GM23338 (cell line): ENCODE measurements around the gene RPS4Y2. TPM values are rescaled to one million over a fixed set of nuclear protein-coding genes. Genes with fewer than 3 reads are reported as not detected.

ENCODE experiments used
- ATAC-seq: fragments of 200-7000 bp; cut with Tn5 transposase; 3 replicates; pipeline ENCODE4 v1.9.1; 2020
- DNase-seq: peaks from one replicate; pipeline ENCODE4 v3.0.0-alpha.2; 2015; ENCODE audit warnings: low spot score
- H2AFZ ChIP-seq: fragments of 200-600 bp; sonication (generic); 2 replicates; pipeline ENCODE4 v1.8.0; 2016; ENCODE audit warnings: antibody characterized with exemption, mild to moderate bottlenecking, moderate library complexity
- H3F3A ChIP-seq: fragments of 200-600 bp; sonication (generic); replicated peaks from 2 replicates; pipeline ENCODE4 v1.8.0; 2017; ENCODE audit warnings: antibody characterized with exemption, mixed run types, low read depth
- H3K27ac ChIP-seq: fragments of 200-600 bp; sonication (generic); 2 replicates; pipeline ENCODE4 v1.6.1; 2016; ENCODE audit warnings: low read depth
- H3K27me3 ChIP-seq: fragments of 200-600 bp; sonication (generic); 2 replicates; pipeline ENCODE4 v1.8.0; 2016; ENCODE audit warnings: mild to moderate bottlenecking, mixed run types, moderate library complexity; ENCODE audit not compliant: insufficient read depth
- H3K36me3 ChIP-seq: fragments of 200-600 bp; sonication (generic); 2 replicates; pipeline ENCODE4 v1.8.0; 2016; ENCODE audit warnings: mild to moderate bottlenecking; ENCODE audit not compliant: insufficient read depth
- H3K4me1 ChIP-seq: fragments of 200-600 bp; sonication (generic); 2 replicates; pipeline ENCODE4 v1.8.0; 2016; ENCODE audit warnings: mild to moderate bottlenecking, moderate library complexity; ENCODE audit not compliant: insufficient read depth
- H3K4me2 ChIP-seq: fragments of 200-600 bp; sonication (generic); 2 replicates; pipeline ENCODE4 v1.7.1; 2017; ENCODE audit warnings: mixed run types
- H3K4me3 ChIP-seq: fragments of 200-600 bp; sonication (generic); 2 replicates; pipeline ENCODE4 v1.6.1; 2016; ENCODE audit warnings: mixed run types
- H3K79me2 ChIP-seq: fragments of 200-600 bp; sonication (generic); replicated peaks from 2 replicates; pipeline ENCODE4 v1.8.0; 2017; ENCODE audit warnings: mild to moderate bottlenecking; ENCODE audit not compliant: insufficient read depth
- H3K9me2 ChIP-seq: fragments of 200-600 bp; sonication (generic); 2 replicates; pipeline ENCODE4 v1.8.0; 2017; ENCODE audit not compliant: insufficient read depth
- H4K20me1 ChIP-seq: fragments of 200-600 bp; sonication (generic); replicated peaks from 2 replicates; pipeline ENCODE4 v1.8.0; 2017; ENCODE audit warnings: mild to moderate bottlenecking; ENCODE audit not compliant: insufficient read depth
- H3K27ac Mint-ChIP-seq: 2 replicates; pipeline ENCODE4 v1.8.0; 2020; ENCODE audit warnings: inconsistent platforms, mild to moderate bottlenecking, moderate library complexity, mixed read lengths
- H3K27me3 Mint-ChIP-seq: 3 replicates; pipeline ENCODE4 v1.8.0; 2022; ENCODE audit warnings: low read depth, mild to moderate bottlenecking, moderate library complexity, mixed read lengths, inconsistent platforms; ENCODE audit not compliant: insufficient read depth, poor library complexity
- H3K36me3 Mint-ChIP-seq: 3 replicates; pipeline ENCODE4 v1.8.0; 2021; ENCODE audit warnings: low read depth, mild to moderate bottlenecking, inconsistent platforms, moderate library complexity, mixed read lengths
- H3K4me1 Mint-ChIP-seq: 3 replicates; pipeline ENCODE4 v1.8.0; 2020; ENCODE audit warnings: mild to moderate bottlenecking, inconsistent platforms, mixed read lengths
- H3K4me3 Mint-ChIP-seq: 3 replicates; pipeline ENCODE4 v1.8.0; 2021; ENCODE audit warnings: moderate library complexity, mild to moderate bottlenecking, inconsistent platforms, mixed read lengths
- H3K9me3 Mint-ChIP-seq: 3 replicates; pipeline ENCODE4 v1.8.0; 2020; ENCODE audit warnings: moderate library complexity, mild to moderate bottlenecking, inconsistent platforms, mixed read lengths
- CREB1 ChIP-seq: fragments of 250-450 bp; sonication (Bioruptor Pico); IDR thresholded peaks from 2 replicates; pipeline ENCODE4 v1.5.0; 2020; ENCODE audit warnings: low read depth, mild to moderate bottlenecking, moderate library complexity
- EZH2 ChIP-seq: fragments of 200-600 bp; sonication (generic); IDR thresholded peaks from one replicate; pipeline ENCODE4 v1.8.0; 2017; ENCODE audit warnings: antibody characterized with exemption, mild to moderate bottlenecking, low read depth; ENCODE audit not compliant: unreplicated experiment
- EZH2phosphoT487 ChIP-seq: fragments of 200-600 bp; sonication (generic); IDR thresholded peaks from one replicate; pipeline ENCODE4 v1.8.1; 2018; ENCODE audit warnings: antibody characterized with exemption; ENCODE audit not compliant: unreplicated experiment
- JUNB ChIP-seq: IDR thresholded peaks from one replicate; pipeline ENCODE4 v1.6.1; 2016; ENCODE audit warnings: antibody characterized with exemption; ENCODE audit not compliant: unreplicated experiment
- NANOG ChIP-seq: IDR thresholded peaks from 2 replicates; pipeline ENCODE4 v1.6.1; 2016; ENCODE audit warnings: antibody characterized with exemption, borderline replicate concordance
- POLR2AphosphoS5 ChIP-seq: IDR thresholded peaks from 2 replicates; pipeline ENCODE4 v1.6.1; 2016; ENCODE audit warnings: antibody characterized with exemption, low read depth
- STAT1 ChIP-seq: IDR thresholded peaks from one replicate; pipeline ENCODE4 v1.6.1; 2016; ENCODE audit warnings: antibody characterized with exemption; ENCODE audit not compliant: unreplicated experiment
- ZNF114 ChIP-seq: fragments of 250-450 bp; sonication (Bioruptor Pico); IDR thresholded peaks from 2 replicates; pipeline ENCODE4 v1.5.0; 2020; ENCODE audit warnings: mild to moderate bottlenecking, moderate library complexity
- ZNF331 ChIP-seq: fragments of 250-450 bp; sonication (Bioruptor Pico); IDR thresholded peaks from 2 replicates; pipeline ENCODE4 v1.5.0; 2020; ENCODE audit warnings: low read depth, mild to moderate bottlenecking, moderate library complexity
- polyA plus RNA-seq: library from polyadenylated mRNA; unstranded; fragments of >200 nt; fragmentation: Nextera tagmentation; extraction: Ambion mirVana; gene quantifications from 2 replicates; pipeline ENCODE4 v1.2.1, GENCODE V29; 2016
- total RNA-seq: library from RNA; depleted of rRNA; stranded (reverse); fragments of >200 nt; shearing (Covaris generic); gene quantifications from 2 replicates; pipeline ENCODE4 v1.2.3, GENCODE V29; 2014
- TF ChIP-seq, protein P1 (sequence below): IDR thresholded peaks from one replicate; pipeline ENCODE4 v1.6.1; 2018; ENCODE audit warnings: antibody characterized with exemption; ENCODE audit not compliant: unreplicated experiment
- TF ChIP-seq, protein P2 (sequence below): IDR thresholded peaks from 2 replicates; pipeline ENCODE4 v1.6.1; 2016; ENCODE audit warnings: antibody characterized with exemption
- TF ChIP-seq, protein P3 (sequence below), 2 experiments: fragments of 200-600 bp in 1 of 2; sonication (generic) in 1 of 2; conservative IDR thresholded peaks; 2 replicates each; pipeline versions ENCODE4 v1.5.1 to v1.6.1; 2016 to 2017; ENCODE audit warnings: antibody characterized with exemption in 2 of 2, low read depth in 2 of 2, mild to moderate bottlenecking in 2 of 2, moderate library complexity in 1 of 2
- TF ChIP-seq, protein P4 (sequence below): fragments of 250-450 bp; sonication (Bioruptor Pico); IDR thresholded peaks from 2 replicates; pipeline ENCODE4 v1.5.0; 2020; ENCODE audit warnings: mild to moderate bottlenecking, moderate library complexity

The RPS4Y2 gene
- total and polyA plus RNA-seq, 2 experiments from 2014 or later: not detected

DNA sequence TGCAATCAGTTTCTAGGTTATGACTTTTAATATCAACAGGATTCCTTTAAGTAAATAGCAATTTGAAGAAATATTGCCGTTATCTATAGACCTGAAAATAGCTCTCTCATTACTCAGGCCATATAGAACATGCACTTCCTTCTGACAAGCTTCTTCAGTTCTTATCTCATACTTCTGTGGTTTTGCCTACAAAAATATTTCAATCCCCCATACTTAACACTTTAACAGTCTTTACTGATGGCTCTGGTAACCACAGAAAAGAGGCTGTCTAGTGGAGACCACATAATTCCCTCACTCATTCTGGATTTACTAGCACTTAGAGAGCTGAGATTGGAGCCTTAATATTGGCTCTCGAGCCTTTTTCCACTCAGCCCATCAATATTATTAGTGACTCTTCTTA is 46.8 kb downstream of the RPS4Y2 start:
- Histone ChIP-seq H3K79me2 (no peaks in the 10 kb centered on the region), H3K4me3 (no peak overlapping the region), H3K9me2 (no peaks in the 10 kb centered on the region), H3K4me1 (no peaks in the 10 kb centered on the region), H3F3A (no peaks in the 10 kb centered on the region), H3K27me3 (no peaks in the 10 kb centered on the region), H3K36me3 (no peaks in the 10 kb centered on the region), H3K4me2 (no peak overlapping the region), H3K27ac (no peak overlapping the region), H4K20me1 (no peaks in the 10 kb centered on the region), H2AFZ (no peak overlapping the region)
- no peak for TF ChIP-seq ZNF331 (CRISPR knock-in tag)
- TF ChIP-seq, protein P1, sequence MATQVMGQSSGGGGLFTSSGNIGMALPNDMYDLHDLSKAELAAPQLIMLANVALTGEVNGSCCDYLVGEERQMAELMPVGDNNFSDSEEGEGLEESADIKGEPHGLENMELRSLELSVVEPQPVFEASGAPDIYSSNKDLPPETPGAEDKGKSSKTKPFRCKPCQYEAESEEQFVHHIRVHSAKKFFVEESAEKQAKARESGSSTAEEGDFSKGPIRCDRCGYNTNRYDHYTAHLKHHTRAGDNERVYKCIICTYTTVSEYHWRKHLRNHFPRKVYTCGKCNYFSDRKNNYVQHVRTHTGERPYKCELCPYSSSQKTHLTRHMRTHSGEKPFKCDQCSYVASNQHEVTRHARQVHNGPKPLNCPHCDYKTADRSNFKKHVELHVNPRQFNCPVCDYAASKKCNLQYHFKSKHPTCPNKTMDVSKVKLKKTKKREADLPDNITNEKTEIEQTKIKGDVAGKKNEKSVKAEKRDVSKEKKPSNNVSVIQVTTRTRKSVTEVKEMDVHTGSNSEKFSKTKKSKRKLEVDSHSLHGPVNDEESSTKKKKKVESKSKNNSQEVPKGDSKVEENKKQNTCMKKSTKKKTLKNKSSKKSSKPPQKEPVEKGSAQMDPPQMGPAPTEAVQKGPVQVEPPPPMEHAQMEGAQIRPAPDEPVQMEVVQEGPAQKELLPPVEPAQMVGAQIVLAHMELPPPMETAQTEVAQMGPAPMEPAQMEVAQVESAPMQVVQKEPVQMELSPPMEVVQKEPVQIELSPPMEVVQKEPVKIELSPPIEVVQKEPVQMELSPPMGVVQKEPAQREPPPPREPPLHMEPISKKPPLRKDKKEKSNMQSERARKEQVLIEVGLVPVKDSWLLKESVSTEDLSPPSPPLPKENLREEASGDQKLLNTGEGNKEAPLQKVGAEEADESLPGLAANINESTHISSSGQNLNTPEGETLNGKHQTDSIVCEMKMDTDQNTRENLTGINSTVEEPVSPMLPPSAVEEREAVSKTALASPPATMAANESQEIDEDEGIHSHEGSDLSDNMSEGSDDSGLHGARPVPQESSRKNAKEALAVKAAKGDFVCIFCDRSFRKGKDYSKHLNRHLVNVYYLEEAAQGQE: no peak
- no peak for TF ChIP-seq EZH2phosphoT487
- no peak for TF ChIP-seq CREB1 (CRISPR knock-in tag)
- no peak for TF ChIP-seq NANOG
- TF ChIP-seq ZNF114: no peak
- TF ChIP-seq EZH2: no peak
- TF ChIP-seq JUNB: no peak
- TF ChIP-seq, protein P2, sequence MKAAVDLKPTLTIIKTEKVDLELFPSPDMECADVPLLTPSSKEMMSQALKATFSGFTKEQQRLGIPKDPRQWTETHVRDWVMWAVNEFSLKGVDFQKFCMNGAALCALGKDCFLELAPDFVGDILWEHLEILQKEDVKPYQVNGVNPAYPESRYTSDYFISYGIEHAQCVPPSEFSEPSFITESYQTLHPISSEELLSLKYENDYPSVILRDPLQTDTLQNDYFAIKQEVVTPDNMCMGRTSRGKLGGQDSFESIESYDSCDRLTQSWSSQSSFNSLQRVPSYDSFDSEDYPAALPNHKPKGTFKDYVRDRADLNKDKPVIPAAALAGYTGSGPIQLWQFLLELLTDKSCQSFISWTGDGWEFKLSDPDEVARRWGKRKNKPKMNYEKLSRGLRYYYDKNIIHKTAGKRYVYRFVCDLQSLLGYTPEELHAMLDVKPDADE: no peak
- TF ChIP-seq POLR2AphosphoS5: no peak
- TF ChIP-seq, protein P3, sequence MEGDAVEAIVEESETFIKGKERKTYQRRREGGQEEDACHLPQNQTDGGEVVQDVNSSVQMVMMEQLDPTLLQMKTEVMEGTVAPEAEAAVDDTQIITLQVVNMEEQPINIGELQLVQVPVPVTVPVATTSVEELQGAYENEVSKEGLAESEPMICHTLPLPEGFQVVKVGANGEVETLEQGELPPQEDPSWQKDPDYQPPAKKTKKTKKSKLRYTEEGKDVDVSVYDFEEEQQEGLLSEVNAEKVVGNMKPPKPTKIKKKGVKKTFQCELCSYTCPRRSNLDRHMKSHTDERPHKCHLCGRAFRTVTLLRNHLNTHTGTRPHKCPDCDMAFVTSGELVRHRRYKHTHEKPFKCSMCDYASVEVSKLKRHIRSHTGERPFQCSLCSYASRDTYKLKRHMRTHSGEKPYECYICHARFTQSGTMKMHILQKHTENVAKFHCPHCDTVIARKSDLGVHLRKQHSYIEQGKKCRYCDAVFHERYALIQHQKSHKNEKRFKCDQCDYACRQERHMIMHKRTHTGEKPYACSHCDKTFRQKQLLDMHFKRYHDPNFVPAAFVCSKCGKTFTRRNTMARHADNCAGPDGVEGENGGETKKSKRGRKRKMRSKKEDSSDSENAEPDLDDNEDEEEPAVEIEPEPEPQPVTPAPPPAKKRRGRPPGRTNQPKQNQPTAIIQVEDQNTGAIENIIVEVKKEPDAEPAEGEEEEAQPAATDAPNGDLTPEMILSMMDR (conservative IDR thresholded peaks at IDR 0.05; ENCODE audit: low read depth in 2 of 2): no peak
- TF ChIP-seq STAT1: no peak
- TF ChIP-seq, protein P4, sequence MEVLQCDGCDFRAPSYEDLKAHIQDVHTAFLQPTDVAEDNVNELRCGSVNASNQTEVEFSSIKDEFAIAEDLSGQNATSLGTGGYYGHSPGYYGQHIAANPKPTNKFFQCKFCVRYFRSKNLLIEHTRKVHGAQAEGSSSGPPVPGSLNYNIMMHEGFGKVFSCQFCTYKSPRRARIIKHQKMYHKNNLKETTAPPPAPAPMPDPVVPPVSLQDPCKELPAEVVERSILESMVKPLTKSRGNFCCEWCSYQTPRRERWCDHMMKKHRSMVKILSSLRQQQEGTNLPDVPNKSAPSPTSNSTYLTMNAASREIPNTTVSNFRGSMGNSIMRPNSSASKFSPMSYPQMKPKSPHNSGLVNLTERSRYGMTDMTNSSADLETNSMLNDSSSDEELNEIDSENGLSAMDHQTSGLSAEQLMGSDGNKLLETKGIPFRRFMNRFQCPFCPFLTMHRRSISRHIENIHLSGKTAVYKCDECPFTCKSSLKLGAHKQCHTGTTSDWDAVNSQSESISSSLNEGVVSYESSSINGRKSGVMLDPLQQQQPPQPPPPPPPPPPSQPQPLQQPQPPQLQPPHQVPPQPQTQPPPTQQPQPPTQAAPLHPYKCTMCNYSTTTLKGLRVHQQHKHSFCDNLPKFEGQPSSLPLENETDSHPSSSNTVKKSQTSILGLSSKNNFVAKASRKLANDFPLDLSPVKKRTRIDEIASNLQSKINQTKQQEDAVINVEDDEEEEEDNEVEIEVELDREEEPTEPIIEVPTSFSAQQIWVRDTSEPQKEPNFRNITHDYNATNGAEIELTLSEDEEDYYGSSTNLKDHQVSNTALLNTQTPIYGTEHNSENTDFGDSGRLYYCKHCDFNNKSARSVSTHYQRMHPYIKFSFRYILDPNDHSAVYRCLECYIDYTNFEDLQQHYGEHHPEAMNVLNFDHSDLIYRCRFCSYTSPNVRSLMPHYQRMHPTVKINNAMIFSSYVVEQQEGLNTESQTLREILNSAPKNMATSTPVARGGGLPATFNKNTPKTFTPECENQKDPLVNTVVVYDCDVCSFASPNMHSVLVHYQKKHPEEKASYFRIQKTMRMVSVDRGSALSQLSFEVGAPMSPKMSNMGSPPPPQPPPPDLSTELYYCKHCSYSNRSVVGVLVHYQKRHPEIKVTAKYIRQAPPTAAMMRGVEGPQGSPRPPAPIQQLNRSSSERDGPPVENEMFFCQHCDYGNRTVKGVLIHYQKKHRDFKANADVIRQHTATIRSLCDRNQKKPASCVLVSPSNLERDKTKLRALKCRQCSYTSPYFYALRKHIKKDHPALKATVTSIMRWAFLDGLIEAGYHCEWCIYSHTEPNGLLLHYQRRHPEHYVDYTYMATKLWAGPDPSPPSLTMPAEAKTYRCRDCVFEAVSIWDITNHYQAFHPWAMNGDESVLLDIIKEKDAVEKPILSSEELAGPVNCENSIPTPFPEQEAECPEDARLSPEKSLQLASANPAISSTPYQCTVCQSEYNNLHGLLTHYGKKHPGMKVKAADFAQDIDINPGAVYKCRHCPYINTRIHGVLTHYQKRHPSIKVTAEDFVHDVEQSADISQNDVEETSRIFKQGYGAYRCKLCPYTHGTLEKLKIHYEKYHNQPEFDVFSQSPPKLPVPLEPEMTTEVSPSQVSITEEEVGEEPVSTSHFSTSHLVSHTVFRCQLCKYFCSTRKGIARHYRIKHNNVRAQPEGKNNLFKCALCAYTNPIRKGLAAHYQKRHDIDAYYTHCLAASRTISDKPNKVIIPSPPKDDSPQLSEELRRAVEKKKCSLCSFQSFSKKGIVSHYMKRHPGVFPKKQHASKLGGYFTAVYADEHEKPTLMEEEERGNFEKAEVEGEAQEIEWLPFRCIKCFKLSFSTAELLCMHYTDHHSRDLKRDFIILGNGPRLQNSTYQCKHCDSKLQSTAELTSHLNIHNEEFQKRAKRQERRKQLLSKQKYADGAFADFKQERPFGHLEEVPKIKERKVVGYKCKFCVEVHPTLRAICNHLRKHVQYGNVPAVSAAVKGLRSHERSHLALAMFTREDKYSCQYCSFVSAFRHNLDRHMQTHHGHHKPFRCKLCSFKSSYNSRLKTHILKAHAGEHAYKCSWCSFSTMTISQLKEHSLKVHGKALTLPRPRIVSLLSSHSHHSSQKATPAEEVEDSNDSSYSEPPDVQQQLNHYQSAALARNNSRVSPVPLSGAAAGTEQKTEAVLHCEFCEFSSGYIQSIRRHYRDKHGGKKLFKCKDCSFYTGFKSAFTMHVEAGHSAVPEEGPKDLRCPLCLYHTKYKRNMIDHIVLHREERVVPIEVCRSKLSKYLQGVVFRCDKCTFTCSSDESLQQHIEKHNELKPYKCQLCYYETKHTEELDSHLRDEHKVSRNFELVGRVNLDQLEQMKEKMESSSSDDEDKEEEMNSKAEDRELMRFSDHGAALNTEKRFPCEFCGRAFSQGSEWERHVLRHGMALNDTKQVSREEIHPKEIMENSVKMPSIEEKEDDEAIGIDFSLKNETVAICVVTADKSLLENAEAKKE (CRISPR knock-in tag): no peak
- Mint-ChIP-seq H3K27me3 (no peaks in the 10 kb centered on the region), H3K9me3 (peaks cover 80% of the 10 kb centered on the region), H3K36me3 (peaks cover 5% of the 10 kb centered on the region; the same call in 2 of the 3 replicates), H3K4me3 (no peak overlapping the region), H3K27ac (no peak overlapping the region), H3K4me1 (no peaks in the 10 kb centered on the region)
- DNase-seq (no peak), ATAC-seq (no peak)
